GM10847 (cell line): Measurements from ENCODE around the gene METTL9.

ENCODE experiments used
- POLR2A ChIP-seq: IDR thresholded peaks from 2 replicates; pipeline ENCODE4 v1.6.1; 2011; ENCODE audit not compliant: insufficient read length; ENCODE audit errors: extremely low read depth

The METTL9 gene

GRCh38 chr16:21642861-21643260 is 43.5 kb downstream of the METTL9 start:
- TF ChIP-seq POLR2A = no peak

DNA sequence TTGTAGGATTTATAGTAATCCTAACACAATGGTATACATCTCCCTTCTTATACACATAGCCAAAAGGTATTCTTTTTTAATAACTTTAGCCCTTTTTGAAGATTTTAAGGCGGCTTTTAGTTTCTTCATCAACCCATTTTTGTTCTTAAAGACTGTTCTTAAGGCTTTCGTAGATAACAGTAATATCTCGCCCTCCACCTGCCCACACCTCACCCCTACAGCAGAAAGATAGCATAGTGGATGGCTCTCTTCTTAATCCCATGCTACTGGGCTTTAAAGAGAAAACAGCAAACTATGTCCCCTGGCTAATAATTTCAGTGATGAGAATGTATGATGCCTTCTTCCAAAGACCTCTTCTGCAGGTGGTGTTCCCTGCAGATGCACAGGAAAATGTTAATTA is 44.4 kb downstream of the METTL9 start:
- TF ChIP-seq POLR2A = no peak

DNA sequence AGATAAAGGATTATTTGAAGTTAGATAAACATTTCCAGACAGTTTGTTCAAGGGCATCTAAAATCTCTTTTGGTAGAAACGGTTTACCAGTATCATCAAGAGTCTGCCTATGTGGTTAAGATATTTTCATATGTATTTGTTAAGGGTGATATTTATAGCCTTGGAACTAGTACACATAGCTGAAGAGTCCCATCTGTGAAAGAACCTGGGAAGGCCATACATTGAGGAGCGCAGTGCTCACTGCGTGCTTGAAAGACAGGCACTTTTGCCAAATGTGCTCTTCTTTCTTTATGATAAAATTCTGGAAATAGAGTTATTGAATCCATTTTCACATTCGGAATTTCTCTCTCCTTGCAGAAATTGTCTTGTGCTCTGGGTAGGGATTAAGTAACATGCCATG is 45.3 kb downstream of the METTL9 start:
- no peak for TF ChIP-seq POLR2A

- no peak for TF ChIP-seq POLR2A
Measured at GRCh38 chr16:21645261-21645721, 45.9 kb downstream of the METTL9 start.

GRCh38 chr16:21646091-21646490 is 46.7 kb downstream of the METTL9 start:
- no peak for TF ChIP-seq POLR2A

DNA sequence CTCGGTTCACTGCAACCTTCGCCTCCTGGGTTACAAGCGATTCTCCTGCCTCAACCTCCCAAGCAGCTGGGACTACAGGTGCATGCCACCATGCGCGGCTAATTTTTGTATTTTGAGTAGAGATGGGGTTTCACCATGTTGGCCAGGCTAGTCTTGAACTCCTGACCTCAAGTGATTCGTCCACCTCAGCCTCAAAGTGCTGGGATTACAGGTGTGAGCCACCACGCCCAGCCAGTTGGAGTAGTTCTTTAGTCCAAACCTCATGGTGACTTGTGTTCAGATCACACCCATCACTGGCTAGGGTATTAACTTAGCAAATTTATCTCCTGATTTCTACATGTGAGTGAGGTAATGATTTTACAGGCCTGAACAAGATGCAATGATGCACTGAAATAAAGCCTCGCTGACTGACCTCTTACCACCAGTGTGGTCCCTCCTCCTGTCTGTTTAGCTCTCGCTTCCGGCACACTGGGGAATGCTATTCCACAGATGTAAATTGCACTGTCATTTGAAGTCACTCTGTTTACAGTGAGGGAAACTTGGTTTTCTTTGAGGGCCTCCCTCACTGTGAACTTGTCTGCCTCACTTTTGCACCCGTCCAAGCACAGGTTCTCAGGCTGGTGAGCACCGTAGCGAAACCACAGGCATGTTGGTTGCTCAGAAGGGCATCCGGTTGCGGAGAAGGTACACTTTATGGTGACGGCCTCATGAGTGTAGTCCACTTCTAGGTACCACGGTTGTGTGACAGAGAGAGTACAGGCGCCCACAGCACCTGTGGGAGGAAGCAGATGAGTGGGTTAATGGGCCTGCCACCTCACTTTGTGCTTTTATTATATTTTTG is 47.6 kb downstream of the METTL9 start:
- TF ChIP-seq POLR2A = no peak

DNA sequence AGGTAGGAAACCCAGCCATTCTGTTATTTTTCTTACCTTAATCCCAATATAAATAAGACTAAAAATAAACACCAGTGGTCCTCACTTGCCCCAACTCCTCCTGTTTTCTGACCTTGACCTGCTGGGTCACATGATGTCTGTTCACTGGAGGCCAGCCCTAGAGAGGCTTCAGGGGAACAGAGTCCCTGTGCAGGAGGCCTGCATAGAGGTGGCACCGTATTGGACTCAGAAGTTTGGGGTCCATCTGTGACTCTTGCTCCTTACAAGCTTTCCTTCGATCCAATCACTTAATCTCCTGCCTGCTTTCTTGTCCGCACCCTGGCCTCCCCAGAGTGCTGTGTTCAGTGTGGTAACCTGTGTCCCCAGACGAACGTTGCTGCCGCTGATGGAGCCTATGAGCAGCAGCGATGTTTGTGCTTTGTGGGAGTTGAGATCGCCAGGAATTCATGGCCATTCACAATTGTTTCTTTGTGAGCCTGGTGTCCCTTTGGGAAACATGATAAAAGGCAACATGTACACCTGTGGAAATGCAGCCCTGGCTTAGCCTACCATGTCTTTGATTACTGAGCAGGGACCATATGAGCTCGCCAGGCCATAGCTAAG is 48.3 kb downstream of the METTL9 start:
- TF ChIP-seq POLR2A = no peak

- no peak for TF ChIP-seq POLR2A
Measured at GRCh38 chr16:21650521-21650920, 51.1 kb downstream of the METTL9 start.

DNA sequence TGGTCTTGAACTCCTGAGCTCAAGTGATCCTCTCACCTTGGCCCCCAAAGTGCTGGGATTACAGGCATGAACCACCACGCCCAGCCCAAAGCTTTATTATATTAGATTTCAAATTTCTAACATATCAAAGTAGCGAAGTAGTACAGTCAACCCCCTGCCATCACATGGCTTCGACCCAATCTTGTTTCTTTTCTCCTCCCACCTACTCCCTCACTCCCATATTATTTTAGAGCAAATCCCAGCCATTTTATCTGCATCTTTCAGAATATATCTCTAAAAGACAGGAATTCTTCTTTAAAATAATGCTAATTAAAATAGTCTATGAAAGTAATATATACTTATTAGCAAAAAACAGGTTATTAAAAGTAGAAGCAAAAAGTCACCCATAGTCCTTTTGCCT is 52.1 kb downstream of the METTL9 start:
- no peak for TF ChIP-seq POLR2A

DNA sequence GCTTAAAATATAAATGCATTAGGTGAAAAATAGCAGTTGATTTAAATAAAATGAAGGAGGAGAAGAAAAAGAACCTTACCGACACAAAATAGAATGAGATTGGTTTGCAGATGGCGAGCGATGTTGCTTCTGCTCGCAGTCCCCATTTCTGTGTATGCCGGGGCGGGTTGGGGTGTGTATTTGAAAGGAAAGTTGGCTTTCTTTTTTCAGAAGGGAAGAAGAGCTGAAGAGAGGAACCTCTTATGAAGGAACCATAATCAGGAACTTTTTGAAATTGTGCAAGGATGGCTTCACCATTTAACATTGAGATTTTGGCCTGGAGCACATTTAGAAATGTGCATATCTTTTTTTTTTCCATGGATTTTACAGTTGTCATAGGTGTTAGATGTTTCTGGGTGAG is 53.1 kb downstream of the METTL9 start, which contains the start of gene IGSF6:
IGSF6 (minus strand) TSS at position 156 of the 400 bp plus-strand sequence; CDS start at position 146, 10 bp downstream.
- no peak for TF ChIP-seq POLR2A

DNA sequence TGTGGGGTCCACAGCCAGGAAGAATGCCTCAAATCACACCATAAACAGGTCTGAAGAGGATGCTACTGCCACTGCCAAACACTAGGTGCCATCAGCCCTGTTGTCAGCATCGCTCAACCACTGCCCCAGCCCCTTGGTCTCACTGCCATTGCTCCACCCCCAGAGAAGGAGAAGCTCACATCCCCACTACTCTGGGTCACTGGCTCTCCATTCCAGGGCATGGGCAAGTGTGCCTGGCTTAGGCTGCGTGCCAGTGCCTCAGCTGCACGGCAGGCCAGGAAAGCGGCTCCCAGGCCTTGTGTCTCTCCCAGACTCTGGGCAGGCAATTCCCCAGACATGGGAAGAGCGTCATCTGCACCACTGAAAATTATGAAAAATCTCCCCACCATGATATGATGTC is 54.2 kb downstream of the METTL9 start:
- TF ChIP-seq POLR2A = no peak

GRCh38 chr16:21654466-21654865 is 55.1 kb downstream of the METTL9 start:
- TF ChIP-seq POLR2A = no peak

- TF ChIP-seq POLR2A = no peak
Measured at GRCh38 chr16:21654881-21655280, 55.5 kb downstream of the METTL9 start.

DNA sequence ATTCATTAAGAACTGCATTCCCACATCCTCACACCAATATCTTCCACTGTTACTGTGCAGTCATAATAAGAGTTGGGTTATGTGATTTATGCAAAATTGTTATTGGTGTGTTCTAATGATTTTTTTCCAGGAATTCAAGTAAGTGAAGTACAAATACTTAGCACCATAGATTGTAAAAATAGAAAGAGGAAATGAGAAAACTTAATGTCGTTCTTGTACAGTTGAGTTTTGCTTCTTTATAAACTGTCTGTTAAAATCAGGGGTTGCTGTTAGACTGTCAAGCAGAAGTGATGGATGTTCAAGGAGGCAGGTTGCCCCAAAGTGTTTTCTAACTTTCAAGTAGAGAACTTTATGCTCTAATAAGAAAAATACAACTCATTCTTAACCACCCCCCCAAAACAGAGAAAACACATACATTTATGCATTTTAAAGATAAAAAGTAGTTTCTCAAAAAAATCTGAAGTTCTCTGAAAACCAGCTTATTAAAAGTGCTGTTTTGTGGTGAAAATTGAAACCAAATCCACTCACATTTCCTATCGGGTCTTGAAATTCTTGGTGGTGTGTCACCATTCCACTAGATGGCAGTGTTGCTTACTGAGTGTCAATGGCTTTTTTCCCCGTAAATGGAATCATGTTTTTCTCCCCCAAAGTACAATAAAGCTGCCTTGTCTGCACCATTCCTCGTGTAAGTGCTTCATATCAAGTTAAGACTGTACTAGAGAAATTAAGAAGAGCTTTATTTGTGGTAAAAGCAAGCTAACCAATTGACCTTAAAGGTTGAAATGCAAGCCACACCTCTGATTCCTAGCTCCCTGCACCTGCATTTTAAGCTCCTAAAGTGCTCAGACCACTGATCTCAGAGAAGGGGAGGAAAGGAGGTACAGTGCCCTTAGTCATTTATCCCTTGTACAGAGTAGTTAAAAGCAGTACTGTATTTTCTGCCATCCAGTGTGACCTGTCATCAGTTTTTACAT is 57.7 kb downstream of the METTL9 start:
- no peak for TF ChIP-seq POLR2A

DNA sequence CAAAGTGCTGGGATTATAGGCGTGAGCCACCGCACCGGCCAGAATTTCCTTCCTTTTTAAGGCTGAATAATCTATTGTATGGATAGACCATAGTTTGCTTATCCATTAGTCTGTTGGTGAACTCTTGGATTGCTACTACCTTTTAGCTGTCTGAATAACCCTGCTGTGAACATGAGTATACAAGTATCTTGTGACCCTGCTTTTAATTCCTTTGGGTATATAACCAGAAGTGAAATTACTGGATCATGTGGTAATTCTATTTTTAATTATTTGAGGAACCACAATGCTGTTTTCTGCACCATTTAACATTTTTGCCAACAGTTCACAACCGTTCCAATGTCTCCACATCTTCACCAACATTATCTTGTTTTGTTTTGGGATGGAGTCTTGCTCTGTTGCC is 59.7 kb downstream of the METTL9 start:
- no peak for TF ChIP-seq POLR2A
